Activated T-cell treated with anti-CD3 and anti-CD28 coated beads, Interleukin-2, amount 50 U/mL, for 48 hours (primary cell): Measurements from ENCODE around the gene ANKFN1.
A peak's percentile ranks its signal among the peaks of the same experiment; 100 is the strongest.

Source experiments
- DNase-seq, 2 experiments: peaks; one replicate each; pipeline ENCODE4 v3.0.0-alpha.2; 2020

The ANKFN1 gene

DNA sequence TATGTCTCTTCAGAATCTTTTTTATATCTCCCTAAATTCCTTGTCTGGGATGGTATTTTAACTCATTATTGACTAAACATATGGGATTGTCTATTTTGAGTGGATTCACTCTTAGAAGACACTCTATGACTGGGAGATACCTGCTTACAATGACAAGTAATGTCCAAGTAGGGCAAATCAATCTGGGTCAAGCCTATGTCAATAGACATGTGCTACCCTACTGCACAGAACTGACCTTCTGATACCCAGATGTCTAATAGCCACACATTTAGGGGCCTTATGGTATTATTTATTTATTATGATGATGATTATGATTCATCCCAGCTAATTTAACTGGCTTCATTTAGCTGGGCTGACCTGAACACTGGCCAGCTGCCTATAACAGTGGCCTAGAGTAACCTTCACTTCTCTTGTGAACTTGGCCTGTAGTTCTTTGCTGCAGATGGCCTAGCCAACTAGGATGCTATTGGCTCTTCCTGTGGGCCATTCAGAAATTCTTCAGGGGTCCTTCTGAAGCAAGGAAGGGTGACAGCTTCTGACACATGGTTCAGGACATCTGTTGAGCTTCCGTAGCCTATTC, 138.0 kb downstream of the ANKFN1 start:
- DNase-seq, result no peak

- no peak for DNase-seq
These were observed 138.7 kb downstream of the ANKFN1 start for GRCh38 chr17:56292010-56292409.

- DNase-seq, result no peak
These were observed 139.3 kb downstream of the ANKFN1 start for GRCh38 chr17:56292578-56292977.

- peak; percentile 22 to 42 for DNase-seq
These were observed 143.9 kb downstream of the ANKFN1 start for GRCh38 chr17:56297184-56297583.

- DNase-seq, result no peak
These were observed 145.6 kb downstream of the ANKFN1 start for GRCh38 chr17:56298846-56299245.

- DNase-seq, result no peak
These were observed 146.9 kb downstream of the ANKFN1 start for GRCh38 chr17:56300144-56300543.

DNA sequence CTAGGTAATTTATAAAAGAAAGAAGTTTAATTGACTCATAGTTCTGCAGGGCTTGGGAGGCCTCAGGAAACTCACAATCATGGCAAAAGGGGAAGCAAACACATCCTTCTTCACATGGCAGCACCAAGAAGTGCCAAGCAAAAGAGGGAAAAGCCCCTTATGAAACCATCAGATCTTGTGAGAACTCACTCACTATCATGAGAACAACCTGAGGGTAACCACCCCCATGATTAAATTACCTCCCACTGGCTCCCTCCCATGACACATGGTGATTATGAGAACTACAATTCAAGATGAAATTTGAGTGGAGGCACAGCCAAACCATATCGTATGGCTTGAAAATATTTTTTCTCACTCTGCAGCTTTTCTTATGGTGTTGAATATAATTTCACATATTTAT, 151.7 kb downstream of the ANKFN1 start:
- DNase-seq, result no peak

DNA sequence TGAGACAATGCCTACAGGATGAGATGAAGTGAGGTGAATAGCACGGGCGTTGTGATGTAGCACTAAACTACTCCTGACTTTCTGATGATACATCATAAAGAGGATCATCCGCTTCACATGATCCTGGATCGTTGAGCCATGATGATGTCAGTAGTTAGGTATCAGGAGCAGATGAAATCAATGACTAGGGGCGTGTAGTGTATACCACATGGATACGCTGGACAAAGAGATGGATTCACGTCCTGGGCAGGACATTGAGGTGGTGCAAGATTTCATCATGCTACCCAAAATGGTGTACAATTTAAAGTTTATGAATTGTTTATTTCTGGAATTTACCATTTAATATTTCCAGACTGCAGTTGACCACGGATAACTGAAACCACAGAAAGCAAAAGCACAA, 156.6 kb downstream of the ANKFN1 start:
- DNase-seq, result no peak

GRCh38 chr17:56310782-56311181, 157.5 kb downstream of the ANKFN1 start:
- DNase-seq, result no peak

- DNase-seq, result no peak
These were observed 159.9 kb downstream of the ANKFN1 start for GRCh38 chr17:56313201-56313600.

- DNase-seq, result no peak
These were observed 160.8 kb downstream of the ANKFN1 start for GRCh38 chr17:56314026-56314425.

- no peak for DNase-seq
These were observed 161.8 kb downstream of the ANKFN1 start for GRCh38 chr17:56314984-56315602.

- no peak for DNase-seq
These were observed 163.3 kb downstream of the ANKFN1 start for GRCh38 chr17:56316604-56317003.

DNA sequence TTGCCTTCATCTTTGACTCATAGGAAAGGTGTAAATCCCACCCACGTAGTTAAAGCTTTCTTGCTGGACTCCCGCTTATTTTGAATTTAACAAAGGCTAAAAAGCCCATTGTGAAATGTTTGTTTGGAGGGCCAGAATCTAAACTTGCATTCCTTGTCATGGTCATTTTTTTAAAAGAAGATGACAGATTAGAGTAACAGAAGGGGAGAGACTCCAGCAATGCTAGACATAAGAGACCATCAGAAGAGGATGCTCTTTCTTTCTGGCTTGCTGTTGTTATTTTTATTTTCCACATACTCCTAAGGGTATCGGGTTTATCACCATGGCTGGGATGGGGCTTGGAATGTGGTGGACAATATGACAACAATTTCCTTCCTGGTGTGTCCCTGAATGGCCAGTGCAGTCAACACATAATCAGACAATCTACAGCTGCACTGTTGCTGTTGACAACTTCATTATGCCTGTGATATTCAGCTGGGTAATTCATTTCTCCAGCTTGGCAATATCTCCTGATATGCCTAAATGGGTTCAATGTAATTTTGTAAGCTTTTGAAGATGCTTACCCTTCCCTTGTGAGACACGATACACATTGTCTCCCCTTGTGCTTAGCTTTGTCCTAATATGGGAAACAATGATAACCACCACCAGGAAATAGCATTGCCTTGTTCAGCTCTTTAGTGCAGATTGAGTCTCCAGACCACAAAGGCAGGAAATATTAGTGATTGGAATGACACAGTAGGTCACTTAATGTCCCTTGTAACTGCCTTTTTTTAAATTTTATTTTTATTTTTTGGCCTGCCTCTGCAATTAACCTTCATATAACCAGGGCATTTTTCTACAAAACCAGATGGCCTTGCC, 164.3 kb downstream of the ANKFN1 start:
- DNase-seq, result no peak

DNA sequence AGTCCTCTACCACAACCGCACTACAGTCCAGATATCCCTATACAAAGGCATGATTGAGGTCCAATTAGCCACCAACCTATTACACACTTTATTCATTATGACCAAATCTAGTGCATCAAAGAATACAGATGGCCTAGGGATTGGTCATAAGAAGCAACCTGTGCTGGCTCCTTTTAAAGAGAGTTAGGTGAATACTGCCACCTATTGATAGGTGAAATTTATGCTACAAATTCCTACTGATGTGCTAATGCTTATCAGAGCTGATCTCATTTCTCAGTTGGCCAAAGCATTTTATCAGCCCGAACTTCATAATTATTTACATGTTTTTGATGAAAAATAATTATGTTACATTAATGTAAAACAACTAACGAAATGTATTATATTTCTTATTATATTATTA, 166.3 kb downstream of the ANKFN1 start:
- no peak for DNase-seq

DNA sequence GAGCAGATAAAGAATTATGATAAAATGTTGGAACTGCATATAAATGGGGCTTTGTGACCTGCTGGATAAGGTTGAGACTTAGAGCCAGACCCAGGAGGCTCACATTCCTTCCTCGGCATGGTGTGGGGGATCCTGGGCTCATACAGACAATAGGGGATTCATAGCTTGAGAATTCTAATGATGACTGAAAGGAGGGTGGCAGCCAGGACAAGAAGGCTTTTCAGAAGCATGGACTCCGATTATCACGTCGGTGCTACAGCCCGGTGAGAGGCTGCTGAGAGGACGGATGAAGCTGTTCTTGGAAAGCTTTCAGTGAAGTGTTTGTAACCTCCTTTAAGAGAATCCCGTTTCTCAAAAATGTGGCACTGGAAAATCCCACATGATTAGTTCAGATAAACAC, 167.2 kb downstream of the ANKFN1 start:
- no peak for DNase-seq

DNA sequence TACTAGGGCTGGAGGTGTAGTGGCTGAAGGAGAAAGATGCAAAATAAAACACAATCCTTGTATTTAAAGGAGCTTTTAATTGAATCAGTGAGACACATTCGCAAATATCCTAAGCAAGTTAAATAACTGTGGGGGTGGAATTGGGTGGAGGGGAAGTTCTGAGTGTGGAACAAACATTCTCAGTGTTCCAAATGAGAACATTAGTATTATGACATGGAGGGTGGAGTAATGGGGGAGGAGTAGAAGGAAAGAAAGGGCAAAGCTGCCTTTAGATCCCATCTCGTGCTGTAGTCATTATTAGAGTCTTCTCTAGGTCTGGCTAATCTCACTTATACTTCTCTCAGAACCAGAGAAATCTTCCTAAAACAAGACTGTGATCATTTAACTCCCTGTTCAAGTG, 169.7 kb downstream of the ANKFN1 start:
- DNase-seq, result no peak

- no peak for DNase-seq
These were observed 171.4 kb downstream of the ANKFN1 start for GRCh38 chr17:56324676-56325075.

- no peak for DNase-seq
These were observed 172.2 kb downstream of the ANKFN1 start for GRCh38 chr17:56325313-56326000.

DNA sequence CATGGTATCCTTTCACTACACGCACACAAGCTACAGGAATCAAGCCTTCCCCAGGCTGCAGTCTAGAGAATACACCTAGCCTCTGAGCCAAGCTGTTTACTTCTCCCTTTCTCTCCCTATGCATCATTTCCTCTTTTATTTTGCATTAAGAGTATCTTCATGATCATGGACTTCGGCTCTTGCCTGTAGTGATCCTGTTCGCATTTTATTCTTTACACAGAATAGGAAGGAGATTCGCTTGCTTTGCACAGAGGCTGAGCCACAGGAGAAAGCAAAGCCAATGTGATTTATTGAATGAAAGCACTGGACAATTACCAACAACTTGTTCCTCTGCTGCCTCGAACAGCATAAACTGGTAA, 172.7 kb downstream of the ANKFN1 start:
- no peak for DNase-seq

DNA sequence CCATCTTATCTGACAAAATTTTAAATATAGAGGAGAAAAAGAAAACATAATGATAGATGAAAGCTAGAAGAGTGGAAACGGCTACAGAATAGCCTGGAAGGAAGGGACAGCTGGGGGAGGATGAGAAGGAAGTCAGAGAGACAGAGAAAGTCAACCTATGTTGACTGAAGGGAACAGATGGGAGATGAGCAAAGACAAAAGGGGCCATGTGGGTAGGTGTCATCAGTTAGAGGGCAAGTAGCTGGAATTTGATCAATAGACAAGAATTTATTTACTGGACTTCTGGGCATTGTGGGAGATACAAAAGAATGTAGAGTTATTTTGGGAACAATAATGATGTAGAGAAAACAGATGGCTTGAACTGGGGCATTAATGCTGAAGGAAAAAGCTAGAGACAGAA, 194.4 kb downstream of the ANKFN1 start:
- DNase-seq, result no peak

DNA sequence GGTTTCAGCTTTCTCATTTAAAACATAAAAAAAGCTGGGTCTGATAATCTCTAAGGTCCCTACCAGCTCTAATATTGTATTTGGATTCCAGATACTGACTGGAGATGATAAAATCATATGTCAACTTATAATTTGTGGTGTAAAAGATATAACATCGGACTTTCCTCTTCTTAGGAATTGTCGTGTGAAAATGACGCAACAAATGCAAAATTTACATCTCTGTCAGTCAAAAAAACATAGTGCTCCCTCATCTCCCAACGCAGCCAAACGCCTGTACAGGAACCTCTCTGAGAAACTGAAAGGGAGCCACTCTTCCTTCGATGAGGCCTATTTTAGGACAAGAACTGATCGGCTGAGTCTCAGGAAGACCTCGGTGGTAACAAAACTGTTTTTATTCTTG, 197.3 kb downstream of the ANKFN1 start:
- DNase-seq, result no peak

DNA sequence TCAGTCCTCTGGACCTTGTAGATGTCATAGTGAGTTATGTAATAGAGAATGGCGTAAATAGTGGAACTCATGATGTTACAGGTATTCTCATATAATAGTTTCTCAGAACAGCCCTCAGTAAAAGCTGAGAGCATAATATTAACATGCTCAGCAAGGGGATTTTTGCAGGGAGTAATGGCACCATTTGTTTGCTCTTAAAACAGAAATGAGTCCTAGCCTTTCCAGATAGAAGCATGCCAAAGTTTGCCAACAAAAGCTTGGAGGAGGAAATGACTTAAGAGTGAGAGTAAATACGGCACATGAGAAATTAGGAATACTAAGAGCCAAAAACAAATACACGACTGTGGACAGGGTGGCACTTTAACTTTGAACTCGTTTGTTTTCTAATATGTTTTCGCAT, 198.4 kb downstream of the ANKFN1 start:
- DNase-seq, result no peak

GRCh38 chr17:56358651-56359050, 205.4 kb downstream of the ANKFN1 start:
- no peak for DNase-seq
